ENCODE measurements around the gene NTSR1.

NTSR1 gene

GRCh38 chr20:62705627-62706026 is 3.0 kb upstream of the NTSR1 start:
- Histone ChIP-seq H3K9ac (ENCODE audit: insufficient read length, low read depth) (no peak overlapping the region), H3K36me3 (ENCODE audit: insufficient read depth, insufficient read length, low read length) (no peaks in the 10 kb centered on the region), H3K9me3 (ENCODE audit: insufficient read depth, low read length) (no peaks in the 10 kb centered on the region), H3K27me3 (ENCODE audit: insufficient read depth, insufficient read length) (peaks cover 49% of the 10 kb centered on the region), H3K4me3 (ENCODE audit: insufficient read length, low read depth) (no peak overlapping the region), H3K4me1 (ENCODE audit: insufficient read depth, insufficient read length) (peaks cover 13% of the 10 kb centered on the region)
- TF ChIP-seq ZNF274 (IDR thresholded peaks at IDR 0.05; ENCODE audit: low read depth, low read length) (no peak), SUZ12 (IDR thresholded peaks at IDR 0.05; ENCODE audit: extremely low read depth, insufficient read depth, insufficient read length) (no peak), YY1 (IDR thresholded peaks at IDR 0.05; ENCODE audit: insufficient read depth, insufficient read length) (no peak)
- no peak for DNase-seq (ENCODE audit: low read depth, low spot score)

- no peak for DNase-seq (ENCODE audit: low read depth, low spot score)
- Histone ChIP-seq H3K27me3 (ENCODE audit: insufficient read depth, insufficient read length) (peaks cover 56% of the 10 kb centered on the region), H3K9ac (ENCODE audit: insufficient read length, low read depth) (no peak overlapping the region), H3K4me3 (ENCODE audit: insufficient read length, low read depth) (no peak overlapping the region), H3K36me3 (ENCODE audit: insufficient read depth, insufficient read length, low read length) (no peaks in the 10 kb centered on the region), H3K9me3 (ENCODE audit: insufficient read depth, low read length) (no peaks in the 10 kb centered on the region), H3K4me1 (ENCODE audit: insufficient read depth, insufficient read length) (peaks cover 13% of the 10 kb centered on the region)
- TF ChIP-seq YY1 (IDR thresholded peaks at IDR 0.05; ENCODE audit: insufficient read depth, insufficient read length), result no peak
- TF ChIP-seq SUZ12 (IDR thresholded peaks at IDR 0.05; ENCODE audit: extremely low read depth, insufficient read depth, insufficient read length), result no peak
- no peak for TF ChIP-seq ZNF274 (IDR thresholded peaks at IDR 0.05; ENCODE audit: low read depth, low read length)
Observed at GRCh38 chr20:62706344-62706743, 2.3 kb upstream of the NTSR1 start.

GRCh38 chr20:62706857-62707256 is 1.8 kb upstream of the NTSR1 start:
- Histone ChIP-seq H3K27me3 (ENCODE audit: insufficient read depth, insufficient read length) (peaks cover 60% of the 10 kb centered on the region), H3K9ac (ENCODE audit: insufficient read length, low read depth) (no peak overlapping the region)

GRCh38 chr20:62707276-62707920 is 1.2 kb upstream of the NTSR1 start:
- Histone ChIP-seq H3K9ac (ENCODE audit: insufficient read length, low read depth) (no peak overlapping the region), H3K36me3 (ENCODE audit: insufficient read depth, insufficient read length, low read length) (no peaks in the 10 kb centered on the region), H3K4me1 (ENCODE audit: insufficient read depth, insufficient read length) (peaks cover 11% of the 10 kb centered on the region), H3K4me3 (ENCODE audit: insufficient read length, low read depth) (no peak overlapping the region), H3K27me3 (ENCODE audit: insufficient read depth, insufficient read length) (peaks cover 62% of the 10 kb centered on the region), H3K9me3 (ENCODE audit: insufficient read depth, low read length) (no peaks in the 10 kb centered on the region)
- DNase-seq (ENCODE audit: low read depth, low spot score), result no peak
- TF ChIP-seq YY1 (IDR thresholded peaks at IDR 0.05; ENCODE audit: insufficient read depth, insufficient read length), result no peak
- no peak for TF ChIP-seq SUZ12 (IDR thresholded peaks at IDR 0.05; ENCODE audit: extremely low read depth, insufficient read depth, insufficient read length)
- no peak for TF ChIP-seq ZNF274 (IDR thresholded peaks at IDR 0.05; ENCODE audit: low read depth, low read length)

More at GRCh38 chr20:62706857-62707256, 1.8 kb upstream of the NTSR1 start:
- no peaks in the 10 kb centered on the region for H3K36me3 ChIP-seq (ENCODE audit: insufficient read depth, insufficient read length, low read length)
- H3K9me3 ChIP-seq (ENCODE audit: insufficient read depth, low read length), result no peaks in the 10 kb centered on the region
- H3K4me1 ChIP-seq (ENCODE audit: insufficient read depth, insufficient read length), result peaks cover 11% of the 10 kb centered on the region
- H3K4me3 ChIP-seq (ENCODE audit: insufficient read length, low read depth), result no peak overlapping the region
- TF ChIP-seq ZNF274 (IDR thresholded peaks at IDR 0.05; ENCODE audit: low read depth, low read length) (no peak), YY1 (IDR thresholded peaks at IDR 0.05; ENCODE audit: insufficient read depth, insufficient read length) (no peak), SUZ12 (IDR thresholded peaks at IDR 0.05; ENCODE audit: extremely low read depth, insufficient read depth, insufficient read length) (no peak)
- no peak for DNase-seq (ENCODE audit: low read depth, low spot score)

GRCh38 chr20:62707921-62708521 is 615 bp upstream of the NTSR1 start:
- Histone ChIP-seq H3K36me3 (ENCODE audit: insufficient read depth, insufficient read length, low read length) (no peaks in the 10 kb centered on the region), H3K4me1 (ENCODE audit: insufficient read depth, insufficient read length) (peaks cover 11% of the 10 kb centered on the region), H3K9me3 (ENCODE audit: insufficient read depth, low read length) (no peaks in the 10 kb centered on the region), H3K4me3 (ENCODE audit: insufficient read length, low read depth) (peak overlapping the region; percentile 40), H3K9ac (ENCODE audit: insufficient read length, low read depth) (peak overlapping the region; percentile 50), H3K27me3 (ENCODE audit: insufficient read depth, insufficient read length) (peaks cover 68% of the 10 kb centered on the region)
- TF ChIP-seq YY1 (IDR thresholded peaks at IDR 0.05; ENCODE audit: insufficient read depth, insufficient read length) (no peak), ZNF274 (IDR thresholded peaks at IDR 0.05; ENCODE audit: low read depth, low read length) (no peak), SUZ12 (IDR thresholded peaks at IDR 0.05; ENCODE audit: extremely low read depth, insufficient read depth, insufficient read length) (no peak)
- DNase-seq (ENCODE audit: low read depth, low spot score), result peak; percentile 27

- Histone ChIP-seq H3K36me3 (ENCODE audit: insufficient read depth, insufficient read length, low read length) (no peaks in the 10 kb centered on the region), H3K9ac (ENCODE audit: insufficient read length, low read depth) (peak overlapping the region; percentile 50), H3K4me1 (ENCODE audit: insufficient read depth, insufficient read length) (peaks cover 11% of the 10 kb centered on the region), H3K27me3 (ENCODE audit: insufficient read depth, insufficient read length) (peaks cover 72% of the 10 kb centered on the region), H3K9me3 (ENCODE audit: insufficient read depth, low read length) (no peaks in the 10 kb centered on the region), H3K4me3 (ENCODE audit: insufficient read length, low read depth) (peak overlapping the region; percentile 40)
- DNase-seq (ENCODE audit: low read depth, low spot score), result no peak
- TF ChIP-seq YY1 (IDR thresholded peaks at IDR 0.05; ENCODE audit: insufficient read depth, insufficient read length) (no peak), ZNF274 (IDR thresholded peaks at IDR 0.05; ENCODE audit: low read depth, low read length) (no peak), SUZ12 (IDR thresholded peaks at IDR 0.05; ENCODE audit: extremely low read depth, insufficient read depth, insufficient read length) (no peak)
Observed at GRCh38 chr20:62709537-62709905, 885 bp downstream of the NTSR1 start.

GRCh38 chr20:62710221-62710885 is 1.7 kb downstream of the NTSR1 start:
- peaks cover 72% of the 10 kb centered on the region for H3K27me3 ChIP-seq (ENCODE audit: insufficient read depth, insufficient read length)
- no peaks in the 10 kb centered on the region for H3K36me3 ChIP-seq (ENCODE audit: insufficient read depth, insufficient read length, low read length)
- peaks cover 11% of the 10 kb centered on the region for H3K4me1 ChIP-seq (ENCODE audit: insufficient read depth, insufficient read length)
- H3K9ac ChIP-seq (ENCODE audit: insufficient read length, low read depth), result no peak overlapping the region
- DNase-seq (ENCODE audit: low read depth, low spot score), result no peak
- no peaks in the 10 kb centered on the region for H3K9me3 ChIP-seq (ENCODE audit: insufficient read depth, low read length)
- no peak for TF ChIP-seq YY1 (IDR thresholded peaks at IDR 0.05; ENCODE audit: insufficient read depth, insufficient read length)
- no peak for TF ChIP-seq SUZ12 (IDR thresholded peaks at IDR 0.05; ENCODE audit: extremely low read depth, insufficient read depth, insufficient read length)
- TF ChIP-seq ZNF274 (IDR thresholded peaks at IDR 0.05; ENCODE audit: low read depth, low read length), result no peak
- no peak overlapping the region for H3K4me3 ChIP-seq (ENCODE audit: insufficient read length, low read depth)

Data from NT2/D1 (cell line).